NCI-H146 treated with DMSO at 0.1 percent for 48 hours (cell line): Measurements from ENCODE around the gene CFAP74.

Experiments used
- DNase-seq: peaks from one replicate; lab custom pipeline; 2025; ENCODE audit not compliant: unreplicated experiment; lab: John Stamatoyannopoulos, UW

CFAP74 gene

DNA sequence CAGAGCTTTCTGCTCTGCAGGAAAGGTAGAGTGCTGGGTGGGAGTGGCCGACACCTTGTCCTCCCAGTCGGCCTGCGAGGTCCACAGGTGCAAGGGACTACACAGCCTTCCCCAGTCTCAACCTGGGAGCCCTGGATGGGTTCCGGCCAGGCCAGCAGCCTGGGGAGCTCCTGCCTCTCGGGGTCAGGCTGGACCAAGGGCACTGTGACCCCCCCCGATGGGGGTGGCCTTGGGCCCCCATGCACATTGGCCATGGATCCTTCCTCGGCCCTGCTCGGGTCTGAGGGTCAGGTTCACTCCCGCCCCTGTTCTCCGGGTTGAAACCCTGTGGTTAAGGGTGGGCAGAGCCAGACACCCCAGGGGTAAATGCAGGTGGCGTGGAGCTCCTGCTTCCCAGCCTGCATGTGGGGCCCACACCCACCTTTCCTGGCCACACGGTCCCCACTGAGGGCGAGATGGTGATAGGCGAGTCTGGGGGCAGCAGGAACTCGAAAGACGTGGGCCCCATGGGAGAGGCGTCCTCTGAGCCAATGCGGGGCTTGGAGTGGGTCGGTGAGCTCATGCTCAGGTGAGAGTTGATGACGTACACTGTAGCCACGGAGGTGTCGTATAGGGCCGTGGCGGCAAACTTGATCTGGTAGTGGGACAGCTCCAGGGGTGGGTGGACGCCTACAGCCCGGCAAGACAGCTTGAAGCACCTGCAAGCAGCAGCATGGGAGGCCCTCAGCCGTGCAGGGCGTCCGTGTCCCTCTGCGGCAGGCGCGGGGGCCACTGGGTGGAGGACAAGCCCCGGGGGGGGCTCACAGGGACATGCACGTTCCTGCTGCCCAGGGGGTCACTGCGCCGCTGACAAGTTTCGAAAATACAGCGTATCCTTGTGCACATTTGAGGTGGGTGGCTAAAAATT, 73.7 kb downstream of the CFAP74 start:
- DNase-seq = no peak

- no peak for DNase-seq
Observed at GRCh38 chr1:1929102-1929638, 74.4 kb downstream of the CFAP74 start.

- no peak for DNase-seq
Observed at GRCh38 chr1:1928231-1929101, 75.1 kb downstream of the CFAP74 start.

DNA sequence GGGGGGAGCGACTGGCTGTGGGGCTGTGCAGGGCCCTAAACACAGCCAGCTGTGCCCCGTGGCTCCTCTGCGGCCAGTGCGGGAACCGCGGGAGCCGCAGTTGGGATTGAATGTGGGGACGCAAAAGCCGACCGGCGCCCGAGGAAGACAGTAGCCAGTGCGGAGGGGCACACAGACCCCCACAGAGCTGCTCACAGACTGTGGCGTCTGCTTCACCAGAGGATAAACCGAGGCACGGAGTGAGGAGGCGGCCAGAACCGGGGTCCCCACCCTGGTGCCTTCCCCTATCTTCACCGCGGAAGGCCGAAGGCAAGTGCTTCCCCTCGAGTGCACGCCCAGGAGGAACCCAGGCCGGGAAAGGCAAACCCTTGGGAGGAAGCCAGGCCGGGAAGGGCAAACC, 75.8 kb downstream of the CFAP74 start:
- DNase-seq = no peak

- DNase-seq = no peak
Observed at GRCh38 chr1:1926886-1927660, 76.5 kb downstream of the CFAP74 start.

- DNase-seq = no peak
Observed at GRCh38 chr1:1926346-1926811, 77.2 kb downstream of the CFAP74 start.

DNA sequence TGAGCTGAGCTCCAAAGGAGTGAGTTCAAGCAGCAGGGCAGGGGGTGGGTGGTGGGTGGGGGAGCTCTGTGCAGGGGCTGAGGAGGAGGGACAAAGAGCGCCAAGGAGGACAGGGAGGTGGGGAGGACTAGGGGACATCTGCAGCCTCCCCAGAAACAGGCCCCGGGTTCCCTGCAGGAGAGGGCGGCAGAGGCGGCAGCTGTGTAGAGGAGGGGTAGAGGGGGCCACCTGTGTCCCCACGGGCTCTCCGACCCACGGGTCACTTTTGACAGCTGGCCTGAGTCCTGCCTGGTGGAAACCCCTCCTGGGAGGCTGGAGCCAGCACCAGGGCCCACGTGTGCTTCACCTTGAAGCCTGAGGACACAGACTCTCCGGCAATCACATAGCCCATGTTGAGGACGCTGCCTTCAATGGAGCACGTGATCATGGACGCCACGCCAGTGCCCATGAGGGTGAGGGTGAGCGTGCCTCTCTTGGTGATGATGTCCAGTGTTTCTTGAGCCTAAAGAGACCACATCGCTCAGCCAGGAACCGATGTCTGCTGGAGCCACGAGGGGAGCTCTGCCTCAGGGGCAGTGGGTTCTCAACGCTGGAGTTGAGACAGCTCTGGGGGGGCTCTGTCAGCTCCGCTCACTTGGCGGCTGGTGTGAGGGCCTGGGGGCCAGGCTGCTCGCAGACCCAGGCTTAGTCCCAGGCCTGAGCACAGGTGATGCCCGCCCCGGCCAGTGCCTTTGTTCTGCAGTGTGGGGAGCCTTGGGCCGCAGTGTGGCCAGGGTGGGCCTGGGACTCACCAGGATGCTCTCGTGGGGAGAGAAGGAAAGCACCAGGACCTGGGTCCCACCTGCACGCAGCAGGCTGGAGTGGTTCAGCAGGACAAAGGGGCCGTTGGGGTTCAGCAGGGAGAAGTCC, 77.9 kb downstream of the CFAP74 start:
- DNase-seq = no peak

- DNase-seq = no peak
Observed at GRCh38 chr1:1924849-1925248, 78.7 kb downstream of the CFAP74 start.

DNA sequence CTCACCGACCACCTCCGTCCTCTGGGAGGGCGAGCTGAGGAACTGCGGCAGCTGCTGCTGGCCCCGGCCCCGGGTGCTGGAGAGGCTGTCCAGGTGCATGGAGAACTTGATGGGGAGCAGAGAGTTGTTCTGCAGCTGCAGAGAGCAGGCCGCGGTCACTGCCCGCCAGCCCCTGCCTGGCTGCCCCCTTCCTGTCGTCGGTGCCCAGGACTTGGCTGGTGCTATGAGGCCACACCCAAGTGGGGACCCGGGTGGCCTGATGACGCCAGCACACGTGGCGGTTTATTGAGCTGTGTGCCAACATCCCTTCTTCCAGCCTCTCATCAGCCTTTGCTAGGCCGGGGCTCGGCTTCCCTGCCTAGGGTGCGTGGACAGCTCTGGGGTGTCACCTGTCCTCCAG, 79.2 kb downstream of the CFAP74 start:
- no peak for DNase-seq

GRCh38 chr1:1922956-1923833, 80.4 kb downstream of the CFAP74 start:
- no peak for DNase-seq

- no peak for DNase-seq
Observed at GRCh38 chr1:1922702-1922955, 81.0 kb downstream of the CFAP74 start.

GRCh38 chr1:1921901-1922701, 81.5 kb downstream of the CFAP74 start:
- DNase-seq = no peak

GRCh38 chr1:1921459-1921862, 82.1 kb downstream of the CFAP74 start:
- no peak for DNase-seq

DNA sequence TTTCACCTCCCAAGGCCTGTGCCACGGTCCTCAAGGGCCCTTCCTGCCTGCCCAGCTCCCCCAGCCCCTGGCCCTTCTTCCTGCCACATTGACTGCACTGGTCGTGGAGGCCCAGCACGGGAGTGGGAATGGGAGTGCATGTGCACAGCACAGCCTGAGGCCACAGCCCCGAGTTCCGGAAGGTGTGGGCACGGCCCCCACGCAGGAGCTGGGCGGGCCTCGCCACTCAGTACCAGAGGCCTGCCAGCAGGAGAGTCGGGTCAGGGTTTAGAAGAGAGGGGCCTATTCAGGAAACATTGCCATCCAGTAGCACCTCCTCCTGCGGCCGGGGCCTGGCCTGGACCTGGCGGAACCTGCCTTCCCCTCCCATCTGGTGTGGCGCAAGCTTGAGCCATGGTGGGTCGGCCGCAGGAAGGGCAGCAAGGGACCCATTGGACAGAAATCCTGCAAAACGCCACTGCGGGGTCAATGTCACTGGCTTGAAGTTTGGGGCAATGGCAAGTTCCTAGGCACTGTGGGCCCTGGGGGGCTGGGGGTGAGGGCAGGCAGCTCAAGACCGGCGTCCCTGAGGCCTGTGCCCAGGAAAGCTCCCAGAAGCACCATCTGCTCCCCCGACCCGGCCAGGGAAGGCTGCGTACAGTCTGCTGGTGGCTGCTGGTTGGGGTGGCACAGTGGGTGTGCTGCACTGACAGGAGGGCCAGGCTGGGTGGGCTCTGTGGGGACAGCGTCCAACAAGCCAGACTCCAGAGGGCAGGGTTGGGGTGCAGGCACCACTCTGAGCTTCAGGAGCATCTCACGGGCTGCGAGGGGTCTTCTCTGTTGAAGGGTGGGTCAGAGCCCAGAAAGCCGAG, 82.8 kb downstream of the CFAP74 start:
- DNase-seq = no peak

DNA sequence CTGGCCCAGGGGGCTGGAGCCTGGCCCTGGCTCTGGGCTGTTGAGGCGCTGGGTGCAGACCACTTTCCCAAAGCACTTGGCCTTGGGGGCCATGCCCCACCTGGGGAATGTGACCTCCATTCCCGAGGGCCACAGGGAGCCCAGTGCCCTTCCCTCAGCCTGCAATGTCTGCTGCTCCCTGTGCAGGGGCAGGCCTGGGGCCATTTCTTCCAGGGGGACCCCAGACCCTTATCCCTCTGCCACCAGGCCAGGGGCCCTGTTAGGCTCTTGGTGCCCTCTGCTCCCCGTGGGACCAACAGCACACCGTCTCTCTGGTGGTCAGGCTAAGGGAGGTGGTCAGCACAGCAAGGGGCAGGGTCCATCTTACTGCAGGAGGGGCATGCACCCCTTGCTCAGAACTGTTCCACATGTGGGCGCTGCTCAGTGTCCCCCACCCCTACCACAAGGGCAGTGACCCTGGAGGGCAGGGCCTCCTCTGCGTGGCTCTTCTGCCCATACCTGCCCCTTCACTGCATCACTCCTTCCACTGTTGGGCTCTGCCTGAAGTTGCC, 83.5 kb downstream of the CFAP74 start:
- DNase-seq = no peak

DNA sequence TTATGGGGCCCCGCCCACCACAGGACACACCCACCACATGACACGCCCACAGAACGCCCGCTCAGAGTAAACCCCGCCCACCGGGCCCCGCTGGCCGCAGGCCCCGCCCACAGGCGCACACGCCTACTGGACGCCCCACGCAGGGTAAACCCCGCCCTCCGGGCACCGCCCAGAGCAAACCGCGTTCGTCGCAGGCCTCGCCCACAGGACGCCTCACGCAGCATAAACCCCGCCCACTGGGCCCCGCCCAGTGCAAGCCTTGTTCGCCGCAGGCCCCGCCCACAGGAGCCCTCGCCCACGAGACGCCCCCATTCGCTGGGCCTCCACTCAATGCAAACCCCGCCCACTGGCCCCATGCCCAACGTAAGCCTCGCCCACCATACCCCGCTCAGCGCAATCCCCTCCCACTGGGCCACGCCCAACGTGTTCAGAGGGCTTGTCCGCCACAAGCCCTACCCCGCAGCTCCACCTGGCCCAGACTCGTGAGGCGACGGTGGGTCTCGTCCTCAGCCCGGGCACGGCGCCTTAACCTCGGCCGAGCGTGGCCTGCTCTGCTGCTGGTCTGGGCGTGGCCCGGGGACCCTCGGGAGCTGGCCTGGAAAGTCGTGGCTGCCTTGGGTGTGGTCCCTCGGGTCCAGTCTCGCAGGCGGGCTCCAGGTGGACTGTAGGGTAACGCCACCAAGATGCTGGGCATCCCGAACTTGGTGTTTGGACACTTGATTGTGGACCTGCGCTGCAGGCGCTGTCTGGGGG, 84.1 kb downstream of the CFAP74 start:
- peak; percentile 70 for DNase-seq
